Colonic mucosa (tissue), 4 donors: ENCODE data around the gene OR6M1. TPM values are rescaled to one million over a fixed set of nuclear protein-coding genes. Genes with fewer than 3 reads are reported as not detected.

Experiments
- DNase-seq: peaks from one replicate; pipeline ENCODE4 v3.0.0-alpha.2; 2020
- H3K27ac ChIP-seq: fragments of 200-600 bp; one replicate; pipeline ENCODE4 v1.8.0; 2021
- H3K27me3 ChIP-seq: fragments of 200-600 bp; one replicate; pipeline ENCODE4 v1.8.0; 2021
- H3K36me3 ChIP-seq: fragments of 200-600 bp; one replicate; pipeline ENCODE4 v1.8.0; 2021
- H3K4me1 ChIP-seq: fragments of 200-600 bp; one replicate; pipeline ENCODE4 v1.8.0; 2021; ENCODE audit warnings: mild to moderate bottlenecking
- H3K4me3 ChIP-seq: fragments of 200-600 bp; one replicate; pipeline ENCODE4 v1.8.0; 2021
- H3K9ac ChIP-seq, 2 donors: one replicate each; pipeline ENCODE4 v1.7.0; 2013; ENCODE audit warnings: control low read depth in 2 of 2, low read depth in 2 of 2, low read length in 2 of 2
- H3K9me3 ChIP-seq: fragments of 200-600 bp; one replicate; pipeline ENCODE4 v1.8.0; 2021
- intact Hi-C: fragments of 100-400 bp; cut with DNase I; formaldehyde crosslinking; loops from one replicate; pipeline ENCODE4 v1.14.1; 2022
- total RNA-seq, 2 donors: library from RNA; stranded (reverse); fragmentation: NEBNext Ultra II Directional in 1 of 2; extraction: Animal tissue kit (Norgen Biotek cat#: 25700) in 1 of 2; gene quantifications; one replicate each; pipeline ENCODE4 v1.2.1, GENCODE V29; 2021
- TF ChIP-seq, protein P1 (sequence below): fragments of 200-600 bp; IDR thresholded peaks from one replicate; pipeline ENCODE4 v1.8.0; 2022; ENCODE audit warnings: antibody characterized with exemption, mild to moderate bottlenecking
- donor health status: healthy.
- donor health status: DM: no; HTN: no; CAD: no.
- donor health status: DM: no; HTN: no; CAD: no.

The OR6M1 gene
- total RNA-seq, result not detected

GRCh38 chr11:123806249-123806648 is at the start of gene OR6M1:
Gene OR6M1 (minus strand): TSS chr11:123806349. CDS start chr11:123806349, 0 bp downstream.
- no peak within 1 kb of the TSS for H3K9ac ChIP-seq
- no peak within 1 kb of the TSS for H3K27ac ChIP-seq
- H3K4me3 ChIP-seq, result no peak within 1 kb of the TSS
- H3K36me3 ChIP-seq, result no peaks in the 10 kb centered on the region
- intact Hi-C loops, result no loop called here
- TF ChIP-seq, protein P1, sequence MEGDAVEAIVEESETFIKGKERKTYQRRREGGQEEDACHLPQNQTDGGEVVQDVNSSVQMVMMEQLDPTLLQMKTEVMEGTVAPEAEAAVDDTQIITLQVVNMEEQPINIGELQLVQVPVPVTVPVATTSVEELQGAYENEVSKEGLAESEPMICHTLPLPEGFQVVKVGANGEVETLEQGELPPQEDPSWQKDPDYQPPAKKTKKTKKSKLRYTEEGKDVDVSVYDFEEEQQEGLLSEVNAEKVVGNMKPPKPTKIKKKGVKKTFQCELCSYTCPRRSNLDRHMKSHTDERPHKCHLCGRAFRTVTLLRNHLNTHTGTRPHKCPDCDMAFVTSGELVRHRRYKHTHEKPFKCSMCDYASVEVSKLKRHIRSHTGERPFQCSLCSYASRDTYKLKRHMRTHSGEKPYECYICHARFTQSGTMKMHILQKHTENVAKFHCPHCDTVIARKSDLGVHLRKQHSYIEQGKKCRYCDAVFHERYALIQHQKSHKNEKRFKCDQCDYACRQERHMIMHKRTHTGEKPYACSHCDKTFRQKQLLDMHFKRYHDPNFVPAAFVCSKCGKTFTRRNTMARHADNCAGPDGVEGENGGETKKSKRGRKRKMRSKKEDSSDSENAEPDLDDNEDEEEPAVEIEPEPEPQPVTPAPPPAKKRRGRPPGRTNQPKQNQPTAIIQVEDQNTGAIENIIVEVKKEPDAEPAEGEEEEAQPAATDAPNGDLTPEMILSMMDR, result no peak
- no peaks in the 10 kb centered on the region for H3K27me3 ChIP-seq
- DNase-seq, result no peak
- no peaks in the 10 kb centered on the region for H3K4me1 ChIP-seq
- H3K9me3 ChIP-seq, result no peaks in the 10 kb centered on the region

DNA sequence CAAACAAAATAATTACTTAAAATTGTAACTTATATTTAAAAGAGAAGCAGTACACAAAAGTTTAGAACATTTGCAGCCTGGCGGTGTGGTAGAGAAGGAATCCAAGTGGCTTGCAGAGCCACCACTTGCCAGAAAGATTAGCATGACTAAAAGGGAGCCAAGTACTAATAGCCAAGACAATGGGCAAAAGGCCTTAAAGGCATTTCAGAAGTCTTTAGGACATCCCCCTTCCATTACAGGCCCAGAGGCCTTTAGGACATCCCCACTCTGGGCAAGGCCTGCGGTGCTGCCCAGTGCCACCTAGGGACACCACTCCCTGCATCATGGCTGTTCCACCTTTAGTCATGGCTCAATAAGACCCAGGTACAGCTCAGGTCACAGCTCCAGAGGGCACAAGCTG is 46.9 kb upstream of the OR6M1 start:
- no peak overlapping the region for H3K4me3 ChIP-seq
- H3K36me3 ChIP-seq, result no peaks in the 10 kb centered on the region
- no peak for DNase-seq
- H3K9ac ChIP-seq, result no peak overlapping the region
- H3K4me1 ChIP-seq, result no peaks in the 10 kb centered on the region
- TF ChIP-seq, protein P1, result no peak
- H3K27ac ChIP-seq, result no peak overlapping the region
- no peaks in the 10 kb centered on the region for H3K9me3 ChIP-seq
- H3K27me3 ChIP-seq, result no peaks in the 10 kb centered on the region
- intact Hi-C loops, result no loop called here

GRCh38 chr11:123852321-123852720 is 46.2 kb upstream of the OR6M1 start:
- Histone ChIP-seq H3K9ac (no peak overlapping the region), H3K36me3 (no peaks in the 10 kb centered on the region), H3K9me3 (no peaks in the 10 kb centered on the region), H3K27me3 (no peaks in the 10 kb centered on the region), H3K4me3 (no peak overlapping the region), H3K27ac (no peak overlapping the region), H3K4me1 (no peaks in the 10 kb centered on the region)
- intact Hi-C loops, result no loop called here
- DNase-seq, result no peak
- TF ChIP-seq, protein P1, result no peak

- Histone ChIP-seq H3K4me3 (no peak overlapping the region), H3K27me3 (no peaks in the 10 kb centered on the region), H3K27ac (no peak overlapping the region), H3K36me3 (no peaks in the 10 kb centered on the region), H3K4me1 (no peaks in the 10 kb centered on the region), H3K9me3 (no peaks in the 10 kb centered on the region), H3K9ac (no peak overlapping the region)
- TF ChIP-seq, protein P1, result no peak
- DNase-seq, result no peak
- intact Hi-C loops, result no loop called here
Observed at GRCh38 chr11:123851110-123851509, 45.0 kb upstream of the OR6M1 start.

GRCh38 chr11:123841174-123841573 is 35.0 kb upstream of the OR6M1 start:
- no peaks in the 10 kb centered on the region for H3K4me1 ChIP-seq
- H3K4me3 ChIP-seq, result no peak overlapping the region
- H3K36me3 ChIP-seq, result no peaks in the 10 kb centered on the region
- DNase-seq, result no peak
- TF ChIP-seq, protein P1, result no peak
- H3K27ac ChIP-seq, result no peak overlapping the region
- H3K27me3 ChIP-seq, result no peaks in the 10 kb centered on the region
- intact Hi-C loops, result no loop called here
- no peaks in the 10 kb centered on the region for H3K9me3 ChIP-seq
- no peak overlapping the region for H3K9ac ChIP-seq

- Histone ChIP-seq H3K36me3 (no peaks in the 10 kb centered on the region), H3K4me1 (no peaks in the 10 kb centered on the region), H3K27me3 (no peaks in the 10 kb centered on the region), H3K9ac (no peak overlapping the region), H3K4me3 (no peak overlapping the region), H3K27ac (no peak overlapping the region), H3K9me3 (no peaks in the 10 kb centered on the region)
- TF ChIP-seq, protein P1, result no peak
- intact Hi-C loops, result no loop called here
- no peak for DNase-seq
Observed at GRCh38 chr11:123839131-123839530, 33.0 kb upstream of the OR6M1 start.
